ENCODE measurements around the gene BRD1.
"Not testable (repeated sequence)": the region's sequence is repeated elsewhere in the genome, so short reads cannot be mapped to it uniquely, and the experiment has no call there.

BRD1 gene

GRCh38 chr22:49785841-49786471 lies 41.7 kb downstream of the BRD1 start:
- no peak for DNase-seq (ENCODE audit: extremely low spot score, insufficient read length, low read depth)
- FAIRE-seq, result no peak

GRCh38 chr22:49785046-49785521 lies 42.6 kb downstream of the BRD1 start:
- FAIRE-seq, result no peak
- no peak for DNase-seq (ENCODE audit: extremely low spot score, insufficient read length, low read depth)

DNA sequence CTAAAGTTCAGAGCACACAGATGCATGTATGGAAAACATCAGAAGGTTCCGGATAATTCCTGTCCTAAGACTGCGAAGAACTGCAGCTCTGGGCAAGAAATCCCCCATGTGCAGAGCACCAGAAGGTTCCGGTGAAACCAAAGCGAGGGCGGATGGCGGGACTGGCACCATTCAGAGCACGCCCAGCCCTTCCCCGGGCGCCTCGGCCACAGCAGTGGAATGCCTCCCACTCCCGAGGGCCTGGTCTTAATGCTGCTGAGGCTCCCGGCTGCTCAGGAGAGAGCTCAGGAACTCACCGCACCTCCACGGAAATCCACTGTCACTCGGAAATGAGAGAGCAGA lies 43.1 kb downstream of the BRD1 start:
- no peak for DNase-seq (ENCODE audit: extremely low spot score, insufficient read length, low read depth)
- no peak for FAIRE-seq

- FAIRE-seq, result no peak
- DNase-seq (ENCODE audit: extremely low spot score, insufficient read length, low read depth), result no peak
Observed at GRCh38 chr22:49783926-49784629, 43.6 kb downstream of the BRD1 start.

DNA sequence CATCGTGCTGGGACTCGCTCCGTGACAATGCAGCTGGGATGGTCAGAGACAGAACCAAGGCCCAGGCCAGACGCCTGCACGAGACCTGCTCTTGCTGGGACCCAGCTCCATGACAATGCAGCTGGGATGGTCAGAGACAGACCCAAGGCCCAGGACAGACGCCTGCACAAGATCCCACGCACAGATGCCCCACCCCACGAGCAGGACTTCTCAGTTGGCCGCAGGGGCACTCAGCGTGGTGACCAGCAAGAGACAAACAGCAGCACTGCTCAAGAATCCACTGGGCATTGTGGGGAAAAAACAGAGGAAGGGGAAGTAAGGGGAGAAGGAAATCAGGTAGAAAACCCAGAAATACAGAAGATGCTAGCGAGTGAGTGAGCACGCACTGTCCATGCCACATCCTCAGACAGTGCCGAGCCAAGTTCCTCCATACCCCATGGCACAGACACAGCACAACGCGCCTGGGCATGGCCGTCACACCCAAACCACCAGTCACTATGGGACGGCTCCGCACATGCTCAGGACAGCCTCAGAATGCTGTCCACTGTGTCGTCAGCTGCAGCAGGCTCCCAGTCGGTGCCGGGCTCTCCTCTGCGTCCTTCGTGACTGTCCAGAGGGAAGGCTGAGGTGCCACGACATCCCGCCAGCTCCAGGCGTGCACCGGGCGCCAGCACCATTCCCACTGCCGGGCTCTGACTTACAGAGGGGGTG lies 44.5 kb downstream of the BRD1 start:
- no peak for FAIRE-seq
- DNase-seq (ENCODE audit: extremely low spot score, insufficient read length, low read depth), result no peak

DNA sequence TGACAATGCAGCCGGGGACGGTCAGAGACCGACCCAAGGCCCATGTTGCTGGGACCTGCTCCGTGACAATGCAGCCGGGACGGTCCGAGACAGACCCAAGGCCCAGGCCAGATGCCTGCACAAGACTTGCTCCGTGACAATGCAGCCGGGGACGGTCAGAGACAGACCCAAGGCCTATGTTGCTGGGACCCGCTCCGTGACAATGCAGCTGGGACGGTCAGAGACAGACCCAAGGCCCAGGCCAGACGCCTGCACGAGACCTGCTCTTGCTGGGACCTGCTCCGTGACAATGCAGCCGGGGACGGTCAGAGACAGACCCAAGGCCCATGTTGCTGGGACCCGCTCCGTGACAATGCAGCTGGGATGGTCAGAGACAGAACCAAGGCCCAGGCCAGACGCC lies 45.8 kb downstream of the BRD1 start:
- DNase-seq (ENCODE audit: extremely low spot score, insufficient read length, low read depth); FAIRE-seq: not testable (repeated sequence)

GRCh38 chr22:49781289-49781782 lies 46.3 kb downstream of the BRD1 start:
- DNase-seq (ENCODE audit: extremely low spot score, insufficient read length, low read depth) (no peak), FAIRE-seq (no peak)

- DNase-seq (ENCODE audit: extremely low spot score, insufficient read length, low read depth), result no peak
- no peak for FAIRE-seq
Observed at GRCh38 chr22:49780698-49781288, 46.9 kb downstream of the BRD1 start.

DNA sequence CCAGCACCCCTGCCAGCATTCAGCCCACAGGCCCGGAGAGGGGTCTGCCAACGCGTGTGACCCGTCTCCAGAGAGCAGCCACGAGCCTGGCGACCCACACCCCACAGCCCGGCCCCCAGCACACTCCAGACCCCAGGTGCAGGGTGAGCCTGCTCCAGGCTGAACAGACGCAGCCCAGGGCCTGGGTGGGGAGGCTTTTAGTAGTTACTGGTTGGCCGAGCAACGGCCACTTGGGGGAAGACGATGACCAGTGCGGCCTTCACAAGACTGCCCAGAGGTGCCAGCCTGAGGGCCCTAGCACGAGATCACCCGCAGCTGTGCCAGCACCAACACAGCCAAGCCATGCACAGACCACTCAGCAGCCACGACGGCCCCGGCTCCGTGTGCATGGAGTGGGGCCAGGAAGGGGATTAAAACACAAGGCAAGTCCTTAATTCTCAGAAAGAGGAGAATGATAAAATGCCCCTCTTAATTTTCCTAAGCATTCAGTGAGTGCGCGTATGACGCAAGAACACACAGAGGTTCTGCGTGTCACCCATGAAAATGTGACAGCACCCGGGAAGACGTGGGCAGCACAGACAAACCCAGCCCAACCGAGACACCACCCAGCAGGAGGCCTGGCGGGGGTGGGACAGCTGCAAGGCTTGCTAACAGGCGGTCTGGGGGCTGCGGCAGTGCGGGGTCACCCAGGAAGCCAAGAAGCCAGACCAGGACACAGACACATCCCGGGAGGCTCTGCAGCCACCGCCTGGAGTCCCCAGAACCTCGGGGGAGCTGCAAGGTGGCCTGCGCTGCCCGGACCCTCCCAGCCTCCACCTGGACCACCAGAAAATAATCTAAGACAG lies 47.6 kb downstream of the BRD1 start:
- FAIRE-seq (no peak), DNase-seq (ENCODE audit: extremely low spot score, insufficient read length, low read depth) (no peak)

- no peak for FAIRE-seq
- no peak for DNase-seq (ENCODE audit: extremely low spot score, insufficient read length, low read depth)
Observed at GRCh38 chr22:49779211-49779610, 48.5 kb downstream of the BRD1 start.

- no peak for DNase-seq (ENCODE audit: extremely low spot score, insufficient read length, low read depth)
- FAIRE-seq, result no peak
Observed at GRCh38 chr22:49777569-49778249, 50.0 kb downstream of the BRD1 start.

- DNase-seq (ENCODE audit: extremely low spot score, insufficient read length, low read depth) (no peak), FAIRE-seq (no peak)
Observed at GRCh38 chr22:49776891-49777290, 50.8 kb downstream of the BRD1 start.

DNA sequence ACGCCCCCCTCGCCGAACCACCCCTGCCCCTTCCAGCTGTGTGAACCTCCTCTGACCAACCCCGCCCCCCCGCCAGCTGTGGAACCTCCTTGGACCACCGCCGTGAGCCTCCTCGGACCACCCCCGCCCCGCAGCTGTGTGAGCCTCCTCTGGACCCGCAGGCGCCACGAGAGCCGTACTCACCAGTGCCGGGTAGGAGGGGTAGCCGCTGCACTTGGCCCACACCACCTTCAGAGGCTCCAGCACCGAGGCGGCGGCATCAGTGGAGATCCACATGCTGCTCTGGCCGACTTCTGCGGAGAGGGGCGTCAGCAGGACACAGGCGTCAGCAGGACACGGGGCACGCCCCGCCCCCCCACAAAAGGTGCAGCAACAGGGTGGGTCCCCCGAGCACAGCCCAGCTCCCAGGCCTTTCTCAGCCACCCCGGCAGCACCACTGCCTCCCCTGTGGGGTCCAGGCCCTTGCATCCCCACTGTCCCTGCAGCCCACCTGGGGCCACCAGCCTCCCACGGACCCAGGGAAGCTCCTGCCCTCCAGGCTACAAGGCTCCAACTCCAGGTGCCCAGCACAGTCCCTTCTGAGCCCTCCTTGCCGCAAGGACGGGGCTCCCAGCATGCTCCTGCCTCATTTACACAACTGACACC lies 51.7 kb downstream of the BRD1 start:
- no peak for DNase-seq (ENCODE audit: extremely low spot score, insufficient read length, low read depth)

DNA sequence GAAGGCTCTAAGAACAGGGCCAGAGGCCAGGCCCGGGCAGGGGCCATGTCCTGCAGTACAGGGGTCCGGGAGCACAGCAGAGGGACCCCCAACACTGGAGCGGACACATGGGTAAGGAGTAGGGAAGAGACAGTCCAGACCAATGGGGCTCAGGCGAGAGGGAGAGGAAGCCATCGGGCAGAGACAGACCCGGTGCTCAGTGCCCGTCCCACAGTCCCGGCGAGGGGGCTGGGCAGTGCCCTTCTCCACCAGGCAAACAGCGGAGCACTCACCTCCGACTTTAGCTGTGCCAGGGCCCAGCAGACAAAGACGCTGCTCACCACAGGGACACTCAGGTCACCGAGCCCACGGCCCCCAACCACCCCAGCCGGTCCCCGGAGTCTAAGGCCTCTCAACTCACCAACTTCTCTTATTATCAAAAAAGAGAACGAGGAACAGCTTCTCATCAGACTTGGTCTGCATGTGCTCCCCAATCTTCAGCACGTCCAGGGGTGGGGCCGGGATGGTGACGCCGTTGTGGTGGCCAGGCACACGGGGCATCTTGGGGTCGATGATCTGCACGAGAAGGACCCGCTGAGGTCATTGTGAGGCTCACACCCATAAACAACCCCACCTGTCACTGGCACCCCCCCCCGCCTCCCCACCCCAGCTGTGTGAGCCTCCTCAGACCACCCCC lies 52.3 kb downstream of the BRD1 start:
- no peak for DNase-seq (ENCODE audit: extremely low spot score, insufficient read length, low read depth)
- FAIRE-seq, result no peak

More for the DNA sequence above, 51.7 kb downstream of the BRD1 start:
- no peak for FAIRE-seq

- no peak for FAIRE-seq
- no peak for DNase-seq (ENCODE audit: extremely low spot score, insufficient read length, low read depth)
Observed at GRCh38 chr22:49774499-49775151, 53.0 kb downstream of the BRD1 start.

DNA sequence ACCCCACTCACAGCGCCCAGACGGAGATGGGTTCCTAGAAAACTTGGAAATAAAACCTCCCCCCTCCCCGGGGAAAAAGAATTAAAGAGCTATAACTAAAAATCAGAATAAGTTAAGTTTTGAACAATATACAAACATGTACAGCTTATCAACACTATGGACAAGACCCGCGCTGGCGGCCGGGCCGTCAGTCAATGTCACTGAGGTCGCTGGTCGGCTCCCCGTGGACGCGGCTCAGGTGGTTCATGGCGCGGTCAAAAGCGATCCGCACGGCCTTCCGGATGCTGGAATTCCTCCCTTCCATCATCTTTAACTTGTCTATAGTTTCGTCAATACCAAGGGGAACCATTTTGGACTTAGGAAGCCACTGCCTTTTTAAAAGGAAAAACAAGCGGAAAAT lies 53.6 kb downstream of the BRD1 start:
- no peak for FAIRE-seq
- DNase-seq (ENCODE audit: extremely low spot score, insufficient read length, low read depth), result no peak

GRCh38 chr22:49773531-49773930 lies 54.1 kb downstream of the BRD1 start:
- FAIRE-seq, result no peak
- no peak for DNase-seq (ENCODE audit: extremely low spot score, insufficient read length, low read depth)

GRCh38 chr22:49772692-49773091 lies 55.0 kb downstream of the BRD1 start:
- FAIRE-seq (no peak), DNase-seq (ENCODE audit: extremely low spot score, insufficient read length, low read depth) (no peak)
